Dendritic cell treated with granulocyte-macrophage colony-stimulating factor and Interleukin-4, amounts not matched to agents 40 ng/mL and 50 ng/mL, for 4 days (primary cell): ENCODE results near the gene SMAGP.
"Not testable (repeated sequence)": the region's sequence is repeated elsewhere in the genome, so short reads cannot be mapped to it uniquely, and the experiment has no call there.

Experiments used
- H3K27ac Mint-ChIP-seq: one replicate; pipeline ENCODE4 v1.8.0; 2022; ENCODE audit warnings: mild to moderate bottlenecking, mixed read lengths
- H3K27me3 Mint-ChIP-seq: one replicate; pipeline ENCODE4 v1.8.0; 2022; ENCODE audit warnings: mild to moderate bottlenecking, mixed read lengths
- H3K36me3 Mint-ChIP-seq: one replicate; pipeline ENCODE4 v1.8.0; 2022; ENCODE audit warnings: low read depth, mixed read lengths
- H3K4me1 Mint-ChIP-seq: one replicate; pipeline ENCODE4 v1.8.0; 2022; ENCODE audit warnings: low read depth, mixed read lengths
- H3K4me3 Mint-ChIP-seq: one replicate; pipeline ENCODE4 v1.8.0; 2022; ENCODE audit warnings: mild to moderate bottlenecking, moderate library complexity, mixed read lengths
- H3K9me3 Mint-ChIP-seq: one replicate; pipeline ENCODE4 v1.8.0; 2022; ENCODE audit warnings: mixed read lengths
- intact Hi-C: fragments of 100-400 bp; cut with micrococcal nuclease; formaldehyde crosslinking; loops from one replicate; pipeline ENCODE4 v1.15.0; 2022

The SMAGP gene

GRCh38 chr12:51225771-51226170 is 44.4 kb downstream of the SMAGP start:
- no peak overlapping the region for H3K4me3 Mint-ChIP-seq
- H3K4me1 Mint-ChIP-seq = no peaks in the 10 kb centered on the region
- no peak overlapping the region for H3K27ac Mint-ChIP-seq
- H3K27me3 Mint-ChIP-seq = no peaks in the 10 kb centered on the region
- no peaks in the 10 kb centered on the region for H3K36me3 Mint-ChIP-seq
- intact Hi-C loops = no loop called here
- H3K9me3 Mint-ChIP-seq = no peaks in the 10 kb centered on the region

- Mint-ChIP-seq H3K4me1 (no peaks in the 10 kb centered on the region), H3K9me3 (no peaks in the 10 kb centered on the region), H3K27ac (no peak overlapping the region), H3K27me3 (no peaks in the 10 kb centered on the region), H3K4me3 (no peak overlapping the region), H3K36me3 (no peaks in the 10 kb centered on the region)
- intact Hi-C loops = no loop called here
These were observed 45.0 kb downstream of the SMAGP start for GRCh38 chr12:51225234-51225633.

GRCh38 chr12:51224625-51225024 is 45.6 kb downstream of the SMAGP start:
- Mint-ChIP-seq H3K4me1 (no peaks in the 10 kb centered on the region), H3K27me3 (no peaks in the 10 kb centered on the region), H3K9me3 (no peaks in the 10 kb centered on the region), H3K27ac (no peak overlapping the region), H3K4me3 (no peak overlapping the region), H3K36me3 (no peaks in the 10 kb centered on the region)
- intact Hi-C loops = no loop called here

GRCh38 chr12:51222461-51222860 is 47.8 kb downstream of the SMAGP start:
- Mint-ChIP-seq H3K27ac (no peak overlapping the region), H3K36me3 (no peaks in the 10 kb centered on the region), H3K9me3 (no peaks in the 10 kb centered on the region), H3K4me3 (no peak overlapping the region), H3K27me3 (peaks cover 1% of the 10 kb centered on the region), H3K4me1 (peaks cover 8% of the 10 kb centered on the region)
- intact Hi-C loops = no loop called here

- not testable (repeated sequence) for H3K4me1 Mint-ChIP-seq, H3K36me3 Mint-ChIP-seq, H3K4me3 Mint-ChIP-seq, H3K27ac Mint-ChIP-seq, H3K9me3 Mint-ChIP-seq, H3K27me3 Mint-ChIP-seq
- intact Hi-C loops = loop anchor here (5.0 kb wide), 1 partner anchor 48 kb away; the partner anchor contains the start of gene TFCP2
These were observed 50.4 kb downstream of the SMAGP start for GRCh38 chr12:51219857-51220256.

GRCh38 chr12:51219322-51219721 is 50.9 kb downstream of the SMAGP start:
- peaks cover 1% of the 10 kb centered on the region for H3K27me3 Mint-ChIP-seq
- H3K27ac Mint-ChIP-seq = no peak overlapping the region
- intact Hi-C loops = loop anchor here (5.0 kb wide), 1 partner anchor 47 kb away; the partner anchor contains the start of gene TFCP2
- H3K9me3 Mint-ChIP-seq = no peaks in the 10 kb centered on the region
- H3K4me3 Mint-ChIP-seq = no peak overlapping the region
- H3K36me3 Mint-ChIP-seq = no peaks in the 10 kb centered on the region
- peaks cover 8% of the 10 kb centered on the region for H3K4me1 Mint-ChIP-seq

- Mint-ChIP-seq H3K9me3 (no peaks in the 10 kb centered on the region), H3K27ac (peak overlapping the region; percentile 87), H3K27me3 (peaks cover 1% of the 10 kb centered on the region), H3K36me3 (no peaks in the 10 kb centered on the region), H3K4me1 (peaks cover 8% of the 10 kb centered on the region), H3K4me3 (peak overlapping the region; percentile 81)
- intact Hi-C loops = loop anchor here (1.0 to 5.0 kb wide), 2 partner anchors 34 to 46 kb away; partner anchors contain the start of gene TFCP2
These were observed 51.5 kb downstream of the SMAGP start for GRCh38 chr12:51218607-51219161.

- Mint-ChIP-seq H3K4me3 (peak within 1 kb of the TSS; percentile 81), H3K27ac (peak within 1 kb of the TSS; percentile 87), H3K27me3 (peaks cover 1% of the 10 kb centered on the region), H3K4me1 (peaks cover 8% of the 10 kb centered on the region), H3K36me3 (no peaks in the 10 kb centered on the region), H3K9me3 (no peaks in the 10 kb centered on the region)
- intact Hi-C loops = loop anchor here (1.0 to 5.0 kb wide), 2 partner anchors 34 to 46 kb away; partner anchors contain the start of gene TFCP2
These were observed 52.1 kb downstream of the SMAGP start, which contains the start of gene POU6F1 for GRCh38 chr12:51217968-51218606. TSS of gene POU6F1 (minus strand) at chr12:51218062. CDS start at chr12:51206836, 11,226 bp downstream.

- Mint-ChIP-seq H3K27ac (peak overlapping the region; percentile 87), H3K27me3 (peaks cover 1% of the 10 kb centered on the region), H3K4me1 (peaks cover 8% of the 10 kb centered on the region), H3K9me3 (no peaks in the 10 kb centered on the region), H3K36me3 (no peaks in the 10 kb centered on the region), H3K4me3 (peak overlapping the region; percentile 81)
- intact Hi-C loops = loop anchor here (5.0 kb wide), 1 partner anchor 45 kb away; the partner anchor contains the start of gene TFCP2
These were observed 52.9 kb downstream of the SMAGP start for GRCh38 chr12:51217133-51217967.

- H3K27me3 Mint-ChIP-seq = peaks cover 1% of the 10 kb centered on the region
- peak overlapping the region; percentile 55 for H3K4me3 Mint-ChIP-seq
- intact Hi-C loops = loop anchor here (5.0 kb wide), 1 partner anchor 44 kb away; the partner anchor contains the start of gene TFCP2
- H3K9me3 Mint-ChIP-seq = no peaks in the 10 kb centered on the region
- no peak overlapping the region for H3K27ac Mint-ChIP-seq
- H3K4me1 Mint-ChIP-seq = peaks cover 8% of the 10 kb centered on the region
- H3K36me3 Mint-ChIP-seq = no peaks in the 10 kb centered on the region
These were observed 53.6 kb downstream of the SMAGP start for GRCh38 chr12:51216642-51217041.

- intact Hi-C loops = loop anchor here (5.0 kb wide), 1 partner anchor 43 kb away; the partner anchor contains the start of gene TFCP2
- no peak overlapping the region for H3K4me3 Mint-ChIP-seq
These were observed 55.3 kb downstream of the SMAGP start for GRCh38 chr12:51214895-51215294.

GRCh38 chr12:51210690-51211395 is 59.4 kb downstream of the SMAGP start:
- H3K4me3 Mint-ChIP-seq = no peak overlapping the region

More at GRCh38 chr12:51214895-51215294, 55.3 kb downstream of the SMAGP start:
- H3K36me3 Mint-ChIP-seq = no peaks in the 10 kb centered on the region
- peaks cover 8% of the 10 kb centered on the region for H3K4me1 Mint-ChIP-seq
- H3K27me3 Mint-ChIP-seq = peaks cover 4% of the 10 kb centered on the region
- H3K27ac Mint-ChIP-seq = no peak overlapping the region
- no peaks in the 10 kb centered on the region for H3K9me3 Mint-ChIP-seq

GRCh38 chr12:51209259-51209658 is 61.0 kb downstream of the SMAGP start:
- H3K27me3 Mint-ChIP-seq = peaks cover 5% of the 10 kb centered on the region
- H3K27ac Mint-ChIP-seq = no peak overlapping the region
- no peaks in the 10 kb centered on the region for H3K36me3 Mint-ChIP-seq
- H3K9me3 Mint-ChIP-seq = no peaks in the 10 kb centered on the region
- intact Hi-C loops = no loop called here
- H3K4me3 Mint-ChIP-seq = no peak overlapping the region
- no peaks in the 10 kb centered on the region for H3K4me1 Mint-ChIP-seq

More at GRCh38 chr12:51210690-51211395, 59.4 kb downstream of the SMAGP start:
- intact Hi-C loops = no loop called here
- H3K27ac Mint-ChIP-seq = no peak overlapping the region
- H3K9me3 Mint-ChIP-seq = no peaks in the 10 kb centered on the region
- H3K27me3 Mint-ChIP-seq = peaks cover 5% of the 10 kb centered on the region
- no peaks in the 10 kb centered on the region for H3K4me1 Mint-ChIP-seq
- H3K36me3 Mint-ChIP-seq = no peaks in the 10 kb centered on the region
